ENCODE data around the gene MAP4K1.
"Not testable (repeated sequence)": the region's sequence is repeated elsewhere in the genome, so short reads cannot be mapped to it uniquely, and the experiment has no call there.

The MAP4K1 gene

GRCh38 chr19:38619361-38620174, 1.8 kb upstream of the MAP4K1 start:
- DNase-seq, result peak; percentile 4

- peak; percentile 100 for DNase-seq
Observed at GRCh38 chr19:38618590-38619360, 1.0 kb upstream of the MAP4K1 start, which contains the start of gene EIF3K. Gene EIF3K, plus strand, starts transcription at chr19:38619188. Its CDS starts 81 bp downstream, at chr19:38619269.

GRCh38 chr19:38617283-38617763, 430 bp downstream of the MAP4K1 start:
- no peak for DNase-seq

GRCh38 chr19:38616265-38616664, 1.5 kb downstream of the MAP4K1 start:
- no peak for DNase-seq

GRCh38 chr19:38615007-38615581, 2.7 kb downstream of the MAP4K1 start:
- no peak for DNase-seq

GRCh38 chr19:38614289-38614688, 3.5 kb downstream of the MAP4K1 start:
- no peak for DNase-seq

- no peak for DNase-seq
Observed at GRCh38 chr19:38606131-38606530, 11.6 kb downstream of the MAP4K1 start.

GRCh38 chr19:38602856-38603255, 14.9 kb downstream of the MAP4K1 start:
- DNase-seq, result not testable (repeated sequence)

- DNase-seq, result no peak
Observed at GRCh38 chr19:38599722-38600121, 18.0 kb downstream of the MAP4K1 start.

- no peak for DNase-seq
Observed at GRCh38 chr19:38597075-38597474, 20.7 kb downstream of the MAP4K1 start.

GRCh38 chr19:38596057-38596981, 21.4 kb downstream of the MAP4K1 start:
- DNase-seq, result no peak

GRCh38 chr19:38592940-38593339, 24.8 kb downstream of the MAP4K1 start:
- no peak for DNase-seq

- DNase-seq, result no peak
Observed at GRCh38 chr19:38588041-38588440, 29.7 kb downstream of the MAP4K1 start.

- DNase-seq, result no peak
Observed at GRCh38 chr19:38587562-38587961, 30.2 kb downstream of the MAP4K1 start.

- DNase-seq, result no peak
Observed at GRCh38 chr19:38583985-38584305, 33.8 kb downstream of the MAP4K1 start.

GRCh38 chr19:38583219-38583984, 34.4 kb downstream of the MAP4K1 start:
- peak; percentile 20 for DNase-seq

- DNase-seq, result no peak
Observed at GRCh38 chr19:38580080-38580479, 37.7 kb downstream of the MAP4K1 start.

- DNase-seq, result not testable (repeated sequence)
Observed at GRCh38 chr19:38579304-38579703, 38.4 kb downstream of the MAP4K1 start.

GRCh38 chr19:38577826-38578225, 39.9 kb downstream of the MAP4K1 start:
- DNase-seq, result no peak

GRCh38 chr19:38571682-38572081, 46.1 kb downstream of the MAP4K1 start:
- DNase-seq, result no peak

- no peak for DNase-seq
Observed at GRCh38 chr19:38569368-38569983, 48.3 kb downstream of the MAP4K1 start.
